ENCODE data around the gene RFC2.

RFC2 gene

DNA sequence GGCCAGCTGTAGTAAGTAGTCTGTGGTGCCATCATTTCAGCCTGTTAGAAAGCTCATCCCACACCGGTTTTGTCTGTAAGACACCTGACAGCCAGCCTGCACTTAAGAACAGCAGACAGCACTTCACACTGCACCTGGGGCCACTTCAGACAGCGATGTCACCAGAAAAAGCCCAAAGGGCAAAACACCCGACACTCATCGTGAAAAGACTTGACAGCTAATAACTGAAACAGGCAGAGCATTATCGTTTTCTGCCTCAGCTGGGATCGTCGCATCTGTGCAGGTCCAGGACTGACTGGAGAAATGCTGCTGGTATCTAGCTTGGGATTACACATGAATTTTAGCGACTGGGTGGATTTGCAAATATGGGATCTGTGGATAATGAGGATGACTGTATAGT is 61.1 kb downstream of the RFC2 start:
- no peak for TF ChIP-seq MAX (IDR thresholded peaks at IDR 0.05; ENCODE audit: low read depth, low read length)
- no peak for TF ChIP-seq MYC (IDR thresholded peaks at IDR 0.05; ENCODE audit: low read depth, low read length)
- TF ChIP-seq POLR2A (IDR thresholded peaks at IDR 0.05; ENCODE audit: extremely low read depth, insufficient read length) = no peak
- no peak for TF ChIP-seq CTCF (IDR thresholded peaks at IDR 0.05; ENCODE audit: low read depth, low read length)
- no peak for DNase-seq (ENCODE audit: low read depth)

DNA sequence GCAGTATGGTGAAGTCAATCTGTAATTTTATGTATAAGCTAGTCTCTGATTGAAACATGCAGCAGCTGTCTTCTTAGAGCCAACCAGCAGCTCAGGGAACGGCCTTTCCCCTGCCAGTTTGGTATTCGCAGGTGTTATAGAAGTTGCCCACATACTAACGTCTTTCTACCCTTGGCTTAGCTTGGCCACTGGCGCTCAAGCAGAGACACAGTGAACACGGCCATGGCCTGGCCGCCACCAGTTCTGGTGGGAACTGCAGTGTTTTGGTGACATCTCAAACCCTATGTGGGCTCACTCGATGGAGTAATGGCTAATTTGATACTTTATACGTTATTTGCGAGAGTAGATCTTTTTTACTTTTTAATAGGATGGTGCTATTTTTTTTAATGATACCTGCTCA is 63.0 kb downstream of the RFC2 start:
- TF ChIP-seq MYC (IDR thresholded peaks at IDR 0.05; ENCODE audit: low read depth, low read length) = no peak
- no peak for TF ChIP-seq CTCF (IDR thresholded peaks at IDR 0.05; ENCODE audit: low read depth, low read length)
- no peak for TF ChIP-seq POLR2A (IDR thresholded peaks at IDR 0.05; ENCODE audit: extremely low read depth, insufficient read length)
- no peak for TF ChIP-seq MAX (IDR thresholded peaks at IDR 0.05; ENCODE audit: low read depth, low read length)

More for the DNA sequence above, 61.1 kb downstream of the RFC2 start:
- no peak overlapping the region for H3K4me3 ChIP-seq (ENCODE audit: low read depth, low read length)

DNA sequence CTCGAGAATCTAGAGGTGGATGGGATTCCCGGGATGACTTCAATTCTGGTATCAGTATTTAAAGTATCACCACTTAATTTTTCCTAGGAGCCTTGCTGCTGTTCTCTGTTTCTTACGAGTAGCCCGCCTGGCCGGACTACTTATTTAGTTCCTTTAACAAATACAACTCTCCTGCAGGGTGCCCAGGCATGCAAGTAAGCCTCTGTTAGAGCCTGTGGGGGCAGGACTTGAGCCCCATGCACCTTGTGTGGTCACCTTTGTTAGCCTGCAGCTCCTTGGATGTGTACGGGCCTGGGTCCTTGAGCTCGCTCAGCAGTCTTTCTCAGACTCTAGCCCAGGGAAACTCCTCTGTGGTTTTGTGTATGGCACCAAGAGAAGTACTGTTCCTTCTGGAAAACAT is 63.9 kb downstream of the RFC2 start:
- TF ChIP-seq MAX (IDR thresholded peaks at IDR 0.05; ENCODE audit: low read depth, low read length) (no peak), POLR2A (IDR thresholded peaks at IDR 0.05; ENCODE audit: extremely low read depth, insufficient read length) (no peak), MYC (IDR thresholded peaks at IDR 0.05; ENCODE audit: low read depth, low read length) (no peak), CTCF (IDR thresholded peaks at IDR 0.05; ENCODE audit: low read depth, low read length) (no peak)
- DNase-seq (ENCODE audit: low read depth) = no peak
- no peak overlapping the region for H3K4me3 ChIP-seq (ENCODE audit: low read depth, low read length)

More for the DNA sequence above, 63.0 kb downstream of the RFC2 start:
- H3K4me3 ChIP-seq (ENCODE audit: low read depth, low read length) = no peak overlapping the region
- DNase-seq (ENCODE audit: low read depth) = no peak

DNA sequence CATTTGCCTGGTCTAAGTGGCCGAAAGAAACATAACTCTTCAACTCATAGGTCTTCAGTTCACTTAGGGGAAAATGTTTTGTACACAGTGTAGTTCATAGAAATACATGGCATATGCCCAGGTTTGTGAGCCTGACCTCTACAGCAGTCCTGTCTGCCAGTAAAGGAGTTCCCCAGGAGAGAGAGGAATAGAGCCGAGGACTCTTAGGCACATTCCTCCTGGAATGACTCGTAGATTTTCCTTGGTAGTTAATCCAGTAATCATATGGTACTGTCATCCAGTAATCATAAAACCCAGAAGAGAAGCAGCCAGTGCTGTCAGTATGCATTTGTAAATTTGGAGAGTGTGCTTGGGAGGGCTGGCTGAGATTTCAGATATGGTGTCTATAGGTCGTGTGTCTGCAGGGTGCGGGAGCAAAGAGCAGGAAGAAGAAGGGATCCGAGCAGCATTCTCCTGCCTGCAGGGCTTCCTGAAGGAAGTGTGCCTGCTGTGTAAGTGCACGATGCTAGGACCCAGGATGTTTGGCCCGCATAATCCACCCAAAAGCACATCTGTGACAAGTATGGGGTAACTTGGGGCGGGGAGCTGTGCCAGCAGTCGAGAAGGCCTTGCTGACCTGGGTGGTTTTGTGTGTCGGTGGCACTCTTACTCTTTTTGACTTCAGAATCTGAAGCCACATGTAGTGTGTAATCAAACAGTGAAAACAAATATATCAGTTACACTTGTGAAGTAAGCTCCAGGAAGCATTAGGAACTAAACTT is 66.1 kb downstream of the RFC2 start:
- no peak for DNase-seq (ENCODE audit: low read depth)
- H3K4me3 ChIP-seq (ENCODE audit: low read depth, low read length) = no peak overlapping the region
- TF ChIP-seq MAX (IDR thresholded peaks at IDR 0.05; ENCODE audit: low read depth, low read length) (no peak), CTCF (IDR thresholded peaks at IDR 0.05; ENCODE audit: low read depth, low read length) (no peak), MYC (IDR thresholded peaks at IDR 0.05; ENCODE audit: low read depth, low read length) (no peak), POLR2A (IDR thresholded peaks at IDR 0.05; ENCODE audit: extremely low read depth, insufficient read length) (no peak)

GRCh38 chr7:74185636-74186035 is 68.6 kb downstream of the RFC2 start:
- DNase-seq (ENCODE audit: low read depth) = no peak
- TF ChIP-seq MYC (IDR thresholded peaks at IDR 0.05; ENCODE audit: low read depth, low read length) (no peak), POLR2A (IDR thresholded peaks at IDR 0.05; ENCODE audit: extremely low read depth, insufficient read length) (no peak), MAX (IDR thresholded peaks at IDR 0.05; ENCODE audit: low read depth, low read length) (no peak), CTCF (IDR thresholded peaks at IDR 0.05; ENCODE audit: low read depth, low read length) (no peak)
- no peak overlapping the region for H3K4me3 ChIP-seq (ENCODE audit: low read depth, low read length)

Data from NB4 (cell line).